HEK293 (cell line): ENCODE measurements around the gene JOSD2.

Experiments
- CTCF ChIA-PET: fragments of 350-600 bp; formaldehyde crosslinking; extraction: SDS; loops from one replicate; lab custom pipeline; 2021; ENCODE audit warnings: antibody characterized with exemption; lab: Yijun Ruan, JAX
- POLR2A ChIA-PET: fragments of 300-600 bp; formaldehyde crosslinking; extraction: SDS; loops from one replicate; lab custom pipeline; 2020; ENCODE audit warnings: antibody characterized with exemption, inconsistent platforms; lab: Yijun Ruan, JAX
- H3K27ac ChIP-seq: fragments of 200-500 bp; sonication (Bioruptor generic); 2 replicates; pipeline ENCODE4 v1.5.1; 2014; ENCODE audit warnings: low read depth, low read length, control low read depth, inconsistent platforms; ENCODE audit errors: extremely low read depth
- H3K36me3 ChIP-seq, 2 experiments: fragments of 200-500 bp in 1 of 2; sonication (Bioruptor generic) in 1 of 2; 1 replicate in 1 of 2; 2 replicates in 1 of 2; pipeline ENCODE4 v1.5.1; 2014 to 2017; ENCODE audit warnings: inconsistent platforms in 2 of 2, low read length in 2 of 2; ENCODE audit not compliant: control insufficient read depth in 2 of 2, insufficient read depth in 1 of 2
- H3K4me1 ChIP-seq: fragments of 200-500 bp; sonication (Bioruptor generic); 2 replicates; pipeline ENCODE4 v1.5.1; 2014; ENCODE audit warnings: mild to moderate bottlenecking, low read length, inconsistent platforms; ENCODE audit not compliant: control insufficient read depth, insufficient read depth
- H3K4me3 ChIP-seq: 2 replicates; pipeline ENCODE4 v1.5.1; 2011; ENCODE audit warnings: low read depth, mild to moderate bottlenecking, control low read depth, low read length, moderate library complexity
- H3K9me3 ChIP-seq: fragments of 200-500 bp; sonication (Bioruptor generic); 2 replicates; pipeline ENCODE4 v1.5.1; 2014; ENCODE audit warnings: low read depth, low read length, inconsistent platforms; ENCODE audit not compliant: control insufficient read depth, insufficient read depth
- BCL11A ChIP-seq: fragments of 450-650 bp; formaldehyde crosslinking; IDR thresholded peaks from 2 replicates; pipeline ENCODE4 v1.5.1; 2016; ENCODE audit warnings: low read depth, missing biosample characterization, missing genetic modification characterization
- EGR2 ChIP-seq: fragments of 450-650 bp; formaldehyde crosslinking; IDR thresholded peaks from 2 replicates; pipeline ENCODE4 v1.5.1; 2016; ENCODE audit warnings: low read depth, missing biosample characterization, missing genetic modification characterization
- KLF8 ChIP-seq: fragments of 450-650 bp; formaldehyde crosslinking; IDR thresholded peaks from 2 replicates; pipeline ENCODE4 v1.5.1; 2016; ENCODE audit warnings: missing biosample characterization, missing genetic modification characterization
- MZF1 ChIP-seq: fragments of 450-650 bp; formaldehyde crosslinking; IDR thresholded peaks from 2 replicates; pipeline ENCODE4 v1.5.1; 2017; ENCODE audit warnings: missing biosample characterization, missing genetic modification characterization, borderline replicate concordance
- SCRT2 ChIP-seq: fragments of 450-650 bp; formaldehyde crosslinking; IDR thresholded peaks from 2 replicates; pipeline ENCODE4 v1.5.1; 2016; ENCODE audit warnings: missing biosample characterization, missing genetic modification characterization
- ZFP69B ChIP-seq: fragments of 450-650 bp; formaldehyde crosslinking; IDR thresholded peaks from 2 replicates; pipeline ENCODE4 v1.5.1; 2016; ENCODE audit warnings: missing biosample characterization, missing genetic modification characterization
- ZNF19 ChIP-seq: fragments of 450-650 bp; formaldehyde crosslinking; IDR thresholded peaks from 2 replicates; pipeline ENCODE4; 2016; ENCODE audit warnings: missing biosample characterization, missing genetic modification characterization, low read depth
- ZNF248 ChIP-seq: fragments of 450-650 bp; formaldehyde crosslinking; IDR thresholded peaks from 2 replicates; pipeline ENCODE4 v1.5.1; 2017; ENCODE audit warnings: missing biosample characterization, missing genetic modification characterization
- ZNF394 ChIP-seq: fragments of 450-650 bp; formaldehyde crosslinking; IDR thresholded peaks from 2 replicates; pipeline ENCODE4 v1.5.1; 2016; ENCODE audit warnings: missing biosample characterization, missing genetic modification characterization, mild to moderate bottlenecking, moderate library complexity, borderline replicate concordance
- ZNF398 ChIP-seq: fragments of 450-650 bp; formaldehyde crosslinking; IDR thresholded peaks from 2 replicates; pipeline ENCODE4 v1.5.1; 2017; ENCODE audit warnings: missing biosample characterization, missing genetic modification characterization
- ZNF416 ChIP-seq: fragments of 450-650 bp; formaldehyde crosslinking; IDR thresholded peaks from 2 replicates; pipeline ENCODE4 v1.5.1; 2016; ENCODE audit warnings: missing biosample characterization, missing genetic modification characterization
- ZNF426 ChIP-seq: fragments of 450-650 bp; formaldehyde crosslinking; IDR thresholded peaks from 2 replicates; pipeline ENCODE4 v1.5.1; 2017; ENCODE audit warnings: missing biosample characterization, missing genetic modification characterization, mild to moderate bottlenecking, inconsistent platforms, moderate library complexity
- ZNF48 ChIP-seq: fragments of 450-650 bp; formaldehyde crosslinking; IDR thresholded peaks from 2 replicates; pipeline ENCODE4 v1.5.1; 2016; ENCODE audit warnings: missing biosample characterization, missing genetic modification characterization
- ZNF488 ChIP-seq: fragments of 450-650 bp; formaldehyde crosslinking; IDR thresholded peaks from 2 replicates; pipeline ENCODE4 v1.5.1; 2016; ENCODE audit warnings: missing biosample characterization, missing genetic modification characterization
- ZNF548 ChIP-seq: fragments of 450-650 bp; formaldehyde crosslinking; IDR thresholded peaks from 2 replicates; pipeline ENCODE4 v1.5.1; 2016; ENCODE audit warnings: missing biosample characterization, missing genetic modification characterization
- ZNF596 ChIP-seq: fragments of 450-650 bp; IDR thresholded peaks from 2 replicates; pipeline ENCODE4 v1.5.0; 2018; ENCODE audit warnings: missing biosample characterization, mild to moderate bottlenecking, missing genetic modification characterization, moderate library complexity
- ZNF660 ChIP-seq: fragments of 450-650 bp; IDR thresholded peaks from 2 replicates; pipeline ENCODE4 v1.5.1; 2018; ENCODE audit warnings: missing biosample characterization, mild to moderate bottlenecking, missing genetic modification characterization
- ZNF677 ChIP-seq: fragments of 450-650 bp; IDR thresholded peaks from 2 replicates; pipeline ENCODE4 v1.5.0; 2018; ENCODE audit warnings: missing biosample characterization, mild to moderate bottlenecking, missing genetic modification characterization, moderate library complexity
- ZNF701 ChIP-seq: fragments of 450-650 bp; formaldehyde crosslinking; IDR thresholded peaks from 2 replicates; pipeline ENCODE4 v1.5.1; 2016; ENCODE audit warnings: missing biosample characterization, missing genetic modification characterization
- ZNF791 ChIP-seq: fragments of 450-650 bp; formaldehyde crosslinking; IDR thresholded peaks from 2 replicates; pipeline ENCODE4 v1.5.1; 2016; ENCODE audit warnings: missing biosample characterization, missing genetic modification characterization
- ZSCAN30 ChIP-seq: fragments of 450-650 bp; IDR thresholded peaks from 2 replicates; pipeline ENCODE4 v1.5.1; 2018; ENCODE audit warnings: missing biosample characterization, mild to moderate bottlenecking, missing genetic modification characterization, moderate library complexity

Gene JOSD2

DNA sequence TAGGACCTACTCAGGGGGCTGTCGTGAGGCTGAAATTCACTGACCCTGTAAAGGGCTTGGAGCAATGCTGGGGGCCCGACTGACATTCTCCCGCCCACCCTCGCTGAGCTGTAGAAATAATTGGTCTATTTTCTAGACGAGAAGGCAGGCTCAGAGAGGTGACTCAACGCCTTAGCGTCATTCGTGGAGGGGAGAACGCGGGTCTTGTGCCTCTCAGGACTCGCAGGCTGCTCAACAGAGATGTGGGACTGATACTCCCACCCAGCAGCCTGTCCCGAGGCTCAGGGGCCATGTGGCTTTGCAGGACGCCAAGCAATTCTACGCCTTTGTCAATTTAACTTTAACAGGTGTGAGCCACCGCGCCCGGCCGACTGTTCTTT is 26.3 kb upstream of the JOSD2 start:
- POLR2A ChIA-PET: interaction anchor here (1.2 kb wide), 1 partner anchor 19 kb away, joined by 5 read pairs; no protein-coding TSS in a partner anchor
- Histone ChIP-seq H3K4me1 (no peaks in the 10 kb centered on the region), H3K9me3 (no peaks in the 10 kb centered on the region), H3K4me3 (no peak overlapping the region), H3K36me3 (no peaks in the 10 kb centered on the region; a peak in 1 of 3 replicates), H3K27ac (no peak overlapping the region)
- TF ChIP-seq EGR2 (tag by site-specific recombination): no peak
- no peak for TF ChIP-seq ZNF488 (tag by site-specific recombination)
- TF ChIP-seq ZNF660 (tag by site-specific recombination): no peak
- TF ChIP-seq ZNF416: no peak
- CTCF ChIA-PET: interaction anchor here (0.6 to 9.1 kb wide), 51 partner anchors 10 to 722 kb away, joined by 3 to 210 read pairs (median 5); partner anchors contain the start of genes C19orf81, GARIN5A, JOSD2 and NR1H2

DNA sequence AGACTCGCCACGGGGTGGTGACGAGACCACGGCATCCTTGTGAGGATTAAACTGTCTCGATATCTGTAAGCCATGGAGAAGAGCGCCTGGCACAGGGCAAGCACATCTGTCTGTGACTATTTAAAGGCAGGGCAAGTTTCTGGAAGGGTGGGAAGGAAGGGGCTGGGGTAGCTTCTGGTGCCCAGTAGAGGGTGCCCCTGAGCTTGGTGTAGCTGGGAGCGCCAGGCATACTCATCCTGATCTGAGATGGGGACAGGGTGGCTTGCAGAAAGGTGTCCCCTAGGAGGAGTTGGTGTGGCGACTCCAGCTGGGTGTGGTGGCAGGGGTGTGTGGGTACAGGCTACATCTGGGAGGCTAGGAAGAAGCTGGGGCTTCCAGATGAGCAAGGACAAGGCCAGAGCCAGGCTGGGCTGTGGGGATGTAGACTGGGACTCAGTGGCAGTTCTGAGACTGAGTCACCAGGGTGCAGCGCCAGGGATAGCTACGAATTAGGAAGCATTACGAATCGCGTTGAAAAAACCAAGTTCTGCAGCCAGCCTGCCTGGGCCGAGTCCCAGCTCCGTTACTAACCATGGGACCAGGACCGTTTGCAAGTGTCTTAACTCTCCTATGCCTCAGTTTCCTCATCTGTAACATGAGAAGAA is 25.8 kb upstream of the JOSD2 start:
- POLR2A ChIA-PET: no interaction called here
- TF ChIP-seq ZNF791 (tag by site-specific recombination): no peak
- no peak for TF ChIP-seq ZNF701
- TF ChIP-seq ZFP69B (tag by site-specific recombination): no peak
- no peak for TF ChIP-seq ZNF394
- TF ChIP-seq ZNF677 (tag by site-specific recombination): no peak
- no peak for TF ChIP-seq MZF1 (tag by site-specific recombination)
- TF ChIP-seq KLF8 (tag by site-specific recombination): no peak
- CTCF ChIA-PET: interaction anchor here (0.5 to 9.1 kb wide), 37 partner anchors 11 to 723 kb away, joined by 3 to 210 read pairs (median 6); partner anchors contain the start of genes JOSD2 and NR1H2
- Histone ChIP-seq H3K4me3 (no peak overlapping the region), H3K27ac (no peak overlapping the region), H3K4me1 (no peaks in the 10 kb centered on the region), H3K9me3 (no peaks in the 10 kb centered on the region), H3K36me3 (no peaks in the 10 kb centered on the region; a peak in 1 of 3 replicates)

- POLR2A ChIA-PET: no interaction called here
- CTCF ChIA-PET: interaction anchor here (0.6 to 9.1 kb wide), 12 partner anchors 11 to 386 kb away, joined by 3 to 210 read pairs (median 12); partner anchors contain the start of gene JOSD2
- TF ChIP-seq BCL11A (tag by site-specific recombination): no peak
- no peak for TF ChIP-seq ZNF398 (tag by site-specific recombination)
- TF ChIP-seq ZNF596 (tag by site-specific recombination): no peak
- TF ChIP-seq ZNF426 (tag by site-specific recombination): no peak
- no peak for TF ChIP-seq ZNF548 (tag by site-specific recombination)
- TF ChIP-seq ZNF248 (tag by site-specific recombination): no peak
- no peak for TF ChIP-seq SCRT2
- TF ChIP-seq ZNF48 (tag by site-specific recombination): no peak
- no peak for TF ChIP-seq ZNF19
- no peak for TF ChIP-seq ZNF660 (tag by site-specific recombination)
- TF ChIP-seq ZSCAN30: no peak
- H3K9me3 ChIP-seq: no peaks in the 10 kb centered on the region
- H3K36me3 ChIP-seq: no peaks in the 10 kb centered on the region; a peak in 1 of 3 replicates
- no peak overlapping the region for H3K27ac ChIP-seq
- H3K4me1 ChIP-seq: no peaks in the 10 kb centered on the region
- H3K4me3 ChIP-seq: no peak overlapping the region
Measured at GRCh38 chr19:50535672-50536187, 24.7 kb upstream of the JOSD2 start.
